HEK293 (cell line): ENCODE results near the gene EYA2.

Experiments
- CTCF ChIA-PET: fragments of 350-600 bp; formaldehyde crosslinking; extraction: SDS; loops from one replicate; lab custom pipeline; 2021; ENCODE audit warnings: antibody characterized with exemption; lab: Yijun Ruan, JAX
- POLR2A ChIA-PET: fragments of 300-600 bp; formaldehyde crosslinking; extraction: SDS; loops from one replicate; lab custom pipeline; 2020; ENCODE audit warnings: antibody characterized with exemption, inconsistent platforms; lab: Yijun Ruan, JAX
- H3K27ac ChIP-seq: fragments of 200-500 bp; sonication (Bioruptor generic); 2 replicates; pipeline ENCODE4 v1.5.1; 2014; ENCODE audit warnings: low read depth, low read length, control low read depth, inconsistent platforms; ENCODE audit errors: extremely low read depth
- H3K36me3 ChIP-seq, 2 experiments: fragments of 200-500 bp in 1 of 2; sonication (Bioruptor generic) in 1 of 2; 1 replicate in 1 of 2; 2 replicates in 1 of 2; pipeline ENCODE4 v1.5.1; 2014 to 2017; ENCODE audit warnings: inconsistent platforms in 2 of 2, low read length in 2 of 2; ENCODE audit not compliant: control insufficient read depth in 2 of 2, insufficient read depth in 1 of 2
- H3K4me1 ChIP-seq: fragments of 200-500 bp; sonication (Bioruptor generic); 2 replicates; pipeline ENCODE4 v1.5.1; 2014; ENCODE audit warnings: mild to moderate bottlenecking, low read length, inconsistent platforms; ENCODE audit not compliant: control insufficient read depth, insufficient read depth
- H3K4me3 ChIP-seq: 2 replicates; pipeline ENCODE4 v1.5.1; 2011; ENCODE audit warnings: low read depth, mild to moderate bottlenecking, control low read depth, low read length, moderate library complexity
- H3K9me3 ChIP-seq: fragments of 200-500 bp; sonication (Bioruptor generic); 2 replicates; pipeline ENCODE4 v1.5.1; 2014; ENCODE audit warnings: low read depth, low read length, inconsistent platforms; ENCODE audit not compliant: control insufficient read depth, insufficient read depth
- HOXC10 ChIP-seq: sonication (generic); formaldehyde crosslinking; IDR thresholded peaks from 2 replicates; pipeline ENCODE4 v1.8.1; 2023; ENCODE audit warnings: mild to moderate bottlenecking, missing genetic modification reagents
- KLF10 ChIP-seq: fragments of 450-650 bp; IDR thresholded peaks from 2 replicates; pipeline ENCODE4 v1.5.1; 2018; ENCODE audit warnings: missing biosample characterization, mild to moderate bottlenecking, missing genetic modification characterization
- KLF8 ChIP-seq: fragments of 450-650 bp; formaldehyde crosslinking; IDR thresholded peaks from 2 replicates; pipeline ENCODE4 v1.5.1; 2016; ENCODE audit warnings: missing biosample characterization, missing genetic modification characterization
- WT1 ChIP-seq: fragments of 450-650 bp; formaldehyde crosslinking; IDR thresholded peaks from 2 replicates; pipeline ENCODE4 v1.5.1; 2016; ENCODE audit warnings: missing biosample characterization, missing genetic modification characterization
- ZBTB21 ChIP-seq: fragments of 450-650 bp; formaldehyde crosslinking; IDR thresholded peaks from 2 replicates; pipeline ENCODE4 v1.5.1; 2017; ENCODE audit warnings: missing biosample characterization, missing genetic modification characterization
- ZFP3 ChIP-seq: fragments of 450-650 bp; formaldehyde crosslinking; IDR thresholded peaks from 2 replicates; pipeline ENCODE4 v1.5.1; 2016; ENCODE audit warnings: low read depth, missing biosample characterization, missing genetic modification characterization
- ZNF157 ChIP-seq: fragments of 450-650 bp; formaldehyde crosslinking; IDR thresholded peaks from 2 replicates; pipeline ENCODE4 v1.5.1; 2016; ENCODE audit warnings: missing biosample characterization, missing genetic modification characterization
- ZNF19 ChIP-seq: fragments of 450-650 bp; formaldehyde crosslinking; IDR thresholded peaks from 2 replicates; pipeline ENCODE4; 2016; ENCODE audit warnings: missing biosample characterization, missing genetic modification characterization, low read depth
- ZNF292 ChIP-seq: fragments of 450-650 bp; formaldehyde crosslinking; IDR thresholded peaks from 2 replicates; pipeline ENCODE4 v1.5.1; 2016; ENCODE audit warnings: low read depth, missing biosample characterization, missing genetic modification characterization, borderline replicate concordance
- ZNF521 ChIP-seq: fragments of 450-650 bp; formaldehyde crosslinking; IDR thresholded peaks from 2 replicates; pipeline ENCODE4 v1.5.1; 2017; ENCODE audit warnings: missing biosample characterization, mild to moderate bottlenecking, missing genetic modification characterization
- ZNF555 ChIP-seq: fragments of 450-650 bp; formaldehyde crosslinking; conservative IDR thresholded peaks from 2 replicates; pipeline ENCODE4 v1.5.1; 2017; ENCODE audit warnings: missing biosample characterization, mild to moderate bottlenecking, missing genetic modification characterization, inconsistent platforms
- ZNF558 ChIP-seq: fragments of 450-650 bp; formaldehyde crosslinking; IDR thresholded peaks from 2 replicates; pipeline ENCODE4 v1.5.1; 2016; ENCODE audit warnings: missing biosample characterization, missing genetic modification characterization
- ZNF660 ChIP-seq: fragments of 450-650 bp; IDR thresholded peaks from 2 replicates; pipeline ENCODE4 v1.5.1; 2018; ENCODE audit warnings: missing biosample characterization, mild to moderate bottlenecking, missing genetic modification characterization
- ZNF768 ChIP-seq: fragments of 450-650 bp; formaldehyde crosslinking; IDR thresholded peaks from 2 replicates; pipeline ENCODE4 v1.5.1; 2018; ENCODE audit warnings: missing biosample characterization, mild to moderate bottlenecking, missing genetic modification characterization
- ZXDB ChIP-seq: fragments of 450-650 bp; formaldehyde crosslinking; IDR thresholded peaks from 2 replicates; pipeline ENCODE4 v1.5.1; 2016; ENCODE audit warnings: missing biosample characterization, missing genetic modification characterization
- TF ChIP-seq, protein P1 (sequence below): fragments of 450-650 bp; formaldehyde crosslinking; IDR thresholded peaks from 2 replicates; pipeline ENCODE4 v1.5.1; 2016; ENCODE audit warnings: missing biosample characterization, missing genetic modification characterization
- TF ChIP-seq, protein P2 (sequence below): fragments of 450-650 bp; formaldehyde crosslinking; IDR thresholded peaks from 2 replicates; pipeline ENCODE4 v1.5.1; 2016; ENCODE audit warnings: missing biosample characterization, missing genetic modification characterization
- TF ChIP-seq, protein P3 (sequence below): fragments of 450-650 bp; formaldehyde crosslinking; IDR thresholded peaks from 2 replicates; pipeline ENCODE4 v1.5.1; 2017; ENCODE audit warnings: missing biosample characterization, mild to moderate bottlenecking, missing genetic modification characterization, moderate library complexity
- TF ChIP-seq, protein P4 (sequence below): fragments of 450-650 bp; formaldehyde crosslinking; IDR thresholded peaks from 2 replicates; pipeline ENCODE4 v1.5.1; 2016; ENCODE audit warnings: missing biosample characterization, missing genetic modification characterization, borderline replicate concordance
- TF ChIP-seq, protein P5 (sequence below): fragments of 450-650 bp; formaldehyde crosslinking; IDR thresholded peaks from 2 replicates; pipeline ENCODE4 v1.5.0; 2017; ENCODE audit warnings: missing biosample characterization, missing genetic modification characterization, borderline replicate concordance

EYA2 gene

DNA sequence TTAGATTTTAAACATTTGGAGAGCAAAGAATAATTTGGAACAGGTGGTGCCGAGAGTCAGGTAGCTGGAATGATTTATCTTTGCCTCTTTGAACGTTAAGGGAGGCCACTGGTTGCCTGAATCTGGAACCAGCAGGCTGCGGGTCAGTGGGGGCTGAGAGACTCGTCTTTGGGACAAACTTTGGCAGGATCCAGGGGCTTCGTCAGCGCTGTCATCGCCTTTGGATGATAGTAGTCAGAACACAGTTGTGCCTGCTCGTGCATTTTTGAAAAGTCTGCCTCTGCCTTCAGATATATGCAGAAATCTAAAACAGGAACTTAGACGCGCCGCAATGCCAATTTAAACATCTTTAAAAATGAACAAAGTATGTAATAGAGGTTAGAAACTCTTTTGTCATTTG lies 5.0 kb downstream of the EYA2 start:
- no peak overlapping the region for H3K4me3 ChIP-seq
- H3K9me3 ChIP-seq, result no peaks in the 10 kb centered on the region
- H3K27ac ChIP-seq, result no peak overlapping the region
- TF ChIP-seq ZFP3 (tag by site-specific recombination) (no peak), WT1 (tag by site-specific recombination) (no peak), ZNF521 (no peak)
- TF ChIP-seq, protein P1, sequence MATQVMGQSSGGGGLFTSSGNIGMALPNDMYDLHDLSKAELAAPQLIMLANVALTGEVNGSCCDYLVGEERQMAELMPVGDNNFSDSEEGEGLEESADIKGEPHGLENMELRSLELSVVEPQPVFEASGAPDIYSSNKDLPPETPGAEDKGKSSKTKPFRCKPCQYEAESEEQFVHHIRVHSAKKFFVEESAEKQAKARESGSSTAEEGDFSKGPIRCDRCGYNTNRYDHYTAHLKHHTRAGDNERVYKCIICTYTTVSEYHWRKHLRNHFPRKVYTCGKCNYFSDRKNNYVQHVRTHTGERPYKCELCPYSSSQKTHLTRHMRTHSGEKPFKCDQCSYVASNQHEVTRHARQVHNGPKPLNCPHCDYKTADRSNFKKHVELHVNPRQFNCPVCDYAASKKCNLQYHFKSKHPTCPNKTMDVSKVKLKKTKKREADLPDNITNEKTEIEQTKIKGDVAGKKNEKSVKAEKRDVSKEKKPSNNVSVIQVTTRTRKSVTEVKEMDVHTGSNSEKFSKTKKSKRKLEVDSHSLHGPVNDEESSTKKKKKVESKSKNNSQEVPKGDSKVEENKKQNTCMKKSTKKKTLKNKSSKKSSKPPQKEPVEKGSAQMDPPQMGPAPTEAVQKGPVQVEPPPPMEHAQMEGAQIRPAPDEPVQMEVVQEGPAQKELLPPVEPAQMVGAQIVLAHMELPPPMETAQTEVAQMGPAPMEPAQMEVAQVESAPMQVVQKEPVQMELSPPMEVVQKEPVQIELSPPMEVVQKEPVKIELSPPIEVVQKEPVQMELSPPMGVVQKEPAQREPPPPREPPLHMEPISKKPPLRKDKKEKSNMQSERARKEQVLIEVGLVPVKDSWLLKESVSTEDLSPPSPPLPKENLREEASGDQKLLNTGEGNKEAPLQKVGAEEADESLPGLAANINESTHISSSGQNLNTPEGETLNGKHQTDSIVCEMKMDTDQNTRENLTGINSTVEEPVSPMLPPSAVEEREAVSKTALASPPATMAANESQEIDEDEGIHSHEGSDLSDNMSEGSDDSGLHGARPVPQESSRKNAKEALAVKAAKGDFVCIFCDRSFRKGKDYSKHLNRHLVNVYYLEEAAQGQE (tag by site-specific recombination), result no peak
- TF ChIP-seq, protein P2, sequence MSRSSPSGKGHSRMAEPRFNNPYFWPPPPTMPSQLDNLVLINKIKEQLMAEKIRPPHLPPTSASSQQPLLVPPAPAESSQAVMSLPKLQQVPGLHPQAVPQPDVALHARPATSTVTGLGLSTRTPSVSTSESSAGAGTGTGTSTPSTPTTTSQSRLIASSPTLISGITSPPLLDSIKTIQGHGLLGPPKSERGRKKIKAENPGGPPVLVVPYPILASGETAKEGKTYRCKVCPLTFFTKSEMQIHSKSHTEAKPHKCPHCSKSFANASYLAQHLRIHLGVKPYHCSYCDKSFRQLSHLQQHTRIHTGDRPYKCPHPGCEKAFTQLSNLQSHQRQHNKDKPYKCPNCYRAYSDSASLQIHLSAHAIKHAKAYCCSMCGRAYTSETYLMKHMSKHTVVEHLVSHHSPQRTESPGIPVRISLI (tag by site-specific recombination), result no peak
- POLR2A ChIA-PET, result no interaction called here
- CTCF ChIA-PET, result no interaction called here
- H3K36me3 ChIP-seq, result no peaks in the 10 kb centered on the region
- H3K4me1 ChIP-seq, result no peaks in the 10 kb centered on the region; the same call in 1 of the 2 replicates

DNA sequence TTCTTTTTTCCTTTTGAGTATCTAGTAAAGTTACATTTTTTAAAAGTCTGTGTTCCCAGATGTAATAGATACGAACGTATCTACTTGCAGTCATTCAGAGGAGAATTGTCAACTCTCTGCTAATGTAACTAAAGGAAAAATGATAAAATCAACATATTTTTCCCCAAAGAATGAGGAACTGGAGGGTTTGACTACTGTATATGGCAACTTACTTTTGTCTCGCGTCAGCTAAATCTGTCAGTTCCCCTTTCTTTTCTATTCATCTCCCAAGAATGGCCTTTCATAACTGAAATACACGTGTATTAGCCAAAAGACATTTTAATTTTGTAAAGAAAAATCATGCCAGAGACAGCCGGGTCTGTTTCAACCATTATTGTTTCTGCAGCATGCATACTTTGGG lies 5.4 kb downstream of the EYA2 start:
- ChIA-PET CTCF (interaction anchor here (1.1 kb wide), 1 partner anchor 251 kb away, joined by 3 read pairs; no protein-coding TSS in a partner anchor), POLR2A (no interaction called here)
- Histone ChIP-seq H3K4me3 (no peak overlapping the region), H3K4me1 (no peaks in the 10 kb centered on the region; the same call in 1 of the 2 replicates)
- TF ChIP-seq KLF8 (tag by site-specific recombination) (no peak), ZBTB21 (tag by site-specific recombination) (no peak), ZNF768 (tag by site-specific recombination) (no peak), ZNF157 (tag by site-specific recombination) (no peak), ZXDB (tag by site-specific recombination) (no peak), ZNF19 (tag by site-specific recombination) (no peak), ZNF292 (tag by site-specific recombination) (no peak), ZNF660 (no peak), ZFP3 (tag by site-specific recombination) (no peak), HOXC10 (CRISPR knock-in tag) (no peak), ZNF555 (no peak), ZNF558 (no peak), KLF10 (tag by site-specific recombination) (no peak)
- TF ChIP-seq, protein P3, sequence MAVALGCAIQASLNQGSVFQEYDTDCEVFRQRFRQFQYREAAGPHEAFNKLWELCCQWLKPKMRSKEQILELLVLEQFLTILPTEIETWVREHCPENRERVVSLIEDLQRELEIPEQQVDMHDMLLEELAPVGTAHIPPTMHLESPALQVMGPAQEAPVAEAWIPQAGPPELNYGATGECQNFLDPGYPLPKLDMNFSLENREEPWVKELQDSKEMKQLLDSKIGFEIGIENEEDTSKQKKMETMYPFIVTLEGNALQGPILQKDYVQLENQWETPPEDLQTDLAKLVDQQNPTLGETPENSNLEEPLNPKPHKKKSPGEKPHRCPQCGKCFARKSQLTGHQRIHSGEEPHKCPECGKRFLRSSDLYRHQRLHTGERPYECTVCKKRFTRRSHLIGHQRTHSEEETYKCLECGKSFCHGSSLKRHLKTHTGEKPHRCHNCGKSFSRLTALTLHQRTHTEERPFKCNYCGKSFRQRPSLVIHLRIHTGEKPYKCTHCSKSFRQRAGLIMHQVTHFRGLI (tag by site-specific recombination), result no peak
- TF ChIP-seq, protein P4, sequence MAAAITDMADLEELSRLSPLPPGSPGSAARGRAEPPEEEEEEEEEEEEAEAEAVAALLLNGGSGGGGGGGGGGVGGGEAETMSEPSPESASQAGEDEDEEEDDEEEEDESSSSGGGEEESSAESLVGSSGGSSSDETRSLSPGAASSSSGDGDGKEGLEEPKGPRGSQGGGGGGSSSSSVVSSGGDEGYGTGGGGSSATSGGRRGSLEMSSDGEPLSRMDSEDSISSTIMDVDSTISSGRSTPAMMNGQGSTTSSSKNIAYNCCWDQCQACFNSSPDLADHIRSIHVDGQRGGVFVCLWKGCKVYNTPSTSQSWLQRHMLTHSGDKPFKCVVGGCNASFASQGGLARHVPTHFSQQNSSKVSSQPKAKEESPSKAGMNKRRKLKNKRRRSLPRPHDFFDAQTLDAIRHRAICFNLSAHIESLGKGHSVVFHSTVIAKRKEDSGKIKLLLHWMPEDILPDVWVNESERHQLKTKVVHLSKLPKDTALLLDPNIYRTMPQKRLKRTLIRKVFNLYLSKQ, result no peak
- TF ChIP-seq, protein P5, sequence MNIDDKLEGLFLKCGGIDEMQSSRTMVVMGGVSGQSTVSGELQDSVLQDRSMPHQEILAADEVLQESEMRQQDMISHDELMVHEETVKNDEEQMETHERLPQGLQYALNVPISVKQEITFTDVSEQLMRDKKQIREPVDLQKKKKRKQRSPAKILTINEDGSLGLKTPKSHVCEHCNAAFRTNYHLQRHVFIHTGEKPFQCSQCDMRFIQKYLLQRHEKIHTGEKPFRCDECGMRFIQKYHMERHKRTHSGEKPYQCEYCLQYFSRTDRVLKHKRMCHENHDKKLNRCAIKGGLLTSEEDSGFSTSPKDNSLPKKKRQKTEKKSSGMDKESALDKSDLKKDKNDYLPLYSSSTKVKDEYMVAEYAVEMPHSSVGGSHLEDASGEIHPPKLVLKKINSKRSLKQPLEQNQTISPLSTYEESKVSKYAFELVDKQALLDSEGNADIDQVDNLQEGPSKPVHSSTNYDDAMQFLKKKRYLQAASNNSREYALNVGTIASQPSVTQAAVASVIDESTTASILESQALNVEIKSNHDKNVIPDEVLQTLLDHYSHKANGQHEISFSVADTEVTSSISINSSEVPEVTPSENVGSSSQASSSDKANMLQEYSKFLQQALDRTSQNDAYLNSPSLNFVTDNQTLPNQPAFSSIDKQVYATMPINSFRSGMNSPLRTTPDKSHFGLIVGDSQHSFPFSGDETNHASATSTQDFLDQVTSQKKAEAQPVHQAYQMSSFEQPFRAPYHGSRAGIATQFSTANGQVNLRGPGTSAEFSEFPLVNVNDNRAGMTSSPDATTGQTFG (tag by site-specific recombination), result no peak
- TF ChIP-seq, all 188 proteins: peak for 0
- Histone ChIP-seq H3K9me3 (no peaks in the 10 kb centered on the region), H3K27ac (no peak overlapping the region), H3K36me3 (no peaks in the 10 kb centered on the region)
